Ectodermal cell (in vitro differentiated cells): Measurements from ENCODE around the gene MT1M. TPM values are rescaled to one million over a fixed set of nuclear protein-coding genes. Genes with fewer than 3 reads are reported as not detected.
"Not testable (repeated sequence)": the region's sequence is repeated elsewhere in the genome, so short reads cannot be mapped to it uniquely, and the experiment has no call there.

Experiments
- H3K27ac ChIP-seq: 2 replicates; pipeline ENCODE4 v1.7.0; 2013; ENCODE audit warnings: mild to moderate bottlenecking, low read depth, low read length; ENCODE audit not compliant: insufficient read depth, poor library complexity, severe bottlenecking
- H3K27me3 ChIP-seq: 2 replicates; pipeline ENCODE4 v1.7.0; 2013; ENCODE audit warnings: mild to moderate bottlenecking, low read length; ENCODE audit not compliant: insufficient read depth, control insufficient read depth, poor library complexity, severe bottlenecking
- H3K36me3 ChIP-seq: one replicate; pipeline ENCODE4 v1.7.0; 2013; ENCODE audit warnings: low read length; ENCODE audit not compliant: control insufficient read depth, insufficient read depth
- H3K4me1 ChIP-seq: one replicate; pipeline ENCODE4 v1.7.0; 2013; ENCODE audit warnings: low read length; ENCODE audit not compliant: control insufficient read depth, insufficient read depth
- H3K4me3 ChIP-seq: 2 replicates; pipeline ENCODE4 v1.7.0; 2013; ENCODE audit warnings: low read depth, low read length, control low read depth; ENCODE audit not compliant: insufficient read depth
- H3K9me3 ChIP-seq: 2 replicates; pipeline ENCODE4 v1.7.0; 2013; ENCODE audit warnings: mild to moderate bottlenecking, low read length, moderate library complexity; ENCODE audit not compliant: control insufficient read depth
- WGBS, 2 experiments: methylation state at CpG; one replicate each; pipeline ENCODE4 v1.1.7; 2013; ENCODE audit warnings: missing lambda C conversion rate in 2 of 2; 5-methylcytosine and 5-hydroxymethylcytosine counted together
- polyA plus RNA-seq, 4 experiments: library from polyadenylated mRNA; stranded (reverse); fragments of 50-300 nt; gene quantifications; one replicate each; pipeline ENCODE4 v1.2.3, GENCODE V29; 2013

MT1M gene
- 0.89 TPM for polyA plus RNA-seq (2013, experiment 1 of 4)
- polyA plus RNA-seq (2013, experiment 2 of 4): not detected
- polyA plus RNA-seq (2013, experiment 3 of 4): not detected
- polyA plus RNA-seq (2013, experiment 4 of 4): 1.4 TPM

- Histone ChIP-seq H3K36me3 (no peaks in the 10 kb centered on the region), H3K4me3 (peak within 1 kb of the TSS; percentile 10), H3K27me3 (peaks cover 96% of the 10 kb centered on the region), H3K27ac (no peak within 1 kb of the TSS), H3K4me1 (no peaks in the 10 kb centered on the region), H3K9me3 (no peaks in the 10 kb centered on the region)
- WGBS, 2 experiments: 1% methylated on average over 61 of the region's 61 CpGs
Observed at GRCh38 chr16:56632156-56632847, at the start of gene MT1M. Gene MT1M (plus strand): TSS chr16:56632659. CDS start chr16:56632732, 73 bp downstream.

- peaks cover 22% of the 10 kb centered on the region for H3K27me3 ChIP-seq
- 96 to 100% methylated on average over 2 of the region's 2 CpGs for WGBS, 2 experiments
- H3K27ac ChIP-seq, H3K4me3 ChIP-seq, H3K36me3 ChIP-seq, H3K4me1 ChIP-seq, H3K9me3 ChIP-seq: not testable (repeated sequence)
Observed at GRCh38 chr16:56582911-56583310, 49.5 kb upstream of the MT1M start.

GRCh38 chr16:56583351-56584168 is 48.9 kb upstream of the MT1M start:
- Histone ChIP-seq H3K9me3 (no peaks in the 10 kb centered on the region), H3K4me1 (no peaks in the 10 kb centered on the region), H3K27ac (no peak overlapping the region), H3K4me3 (no peak overlapping the region), H3K36me3 (no peaks in the 10 kb centered on the region), H3K27me3 (peaks cover 29% of the 10 kb centered on the region)
- WGBS, 2 experiments: 83 to 87% methylated on average over 11 of the region's 11 CpGs

- H3K27ac ChIP-seq: no peak overlapping the region
- 89% methylated on average over 11 of the region's 11 CpGs for WGBS, 2 experiments
- no peaks in the 10 kb centered on the region for H3K9me3 ChIP-seq
Observed at GRCh38 chr16:56584276-56584675, 48.2 kb upstream of the MT1M start.

GRCh38 chr16:56588781-56589140 is 43.7 kb upstream of the MT1M start:
- 49 to 56% methylated on average over 9 of the region's 9 CpGs for WGBS, 2 experiments
- Histone ChIP-seq H3K27me3 (peaks cover 68% of the 10 kb centered on the region), H3K36me3 (no peaks in the 10 kb centered on the region), H3K4me1 (peaks cover 4% of the 10 kb centered on the region), H3K27ac (no peak overlapping the region), H3K9me3 (no peaks in the 10 kb centered on the region), H3K4me3 (peak overlapping the region; percentile 39)

More at GRCh38 chr16:56584276-56584675, 48.2 kb upstream of the MT1M start:
- no peaks in the 10 kb centered on the region for H3K4me1 ChIP-seq
- no peaks in the 10 kb centered on the region for H3K36me3 ChIP-seq
- peaks cover 36% of the 10 kb centered on the region for H3K27me3 ChIP-seq
- no peak overlapping the region for H3K4me3 ChIP-seq

- Histone ChIP-seq H3K9me3 (no peaks in the 10 kb centered on the region), H3K27ac (no peak within 1 kb of the TSS), H3K4me3 (peak within 1 kb of the TSS; percentile 39), H3K27me3 (peaks cover 68% of the 10 kb centered on the region), H3K4me1 (peaks cover 4% of the 10 kb centered on the region), H3K36me3 (no peaks in the 10 kb centered on the region)
- 7% methylated on average over 87 of the region's 87 CpGs for WGBS, 2 experiments
Observed at GRCh38 chr16:56589141-56590039, 43.1 kb upstream of the MT1M start, which contains the start of gene MT3. Gene MT3 (plus strand): TSS chr16:56589528. CDS start chr16:56589591, 63 bp downstream.

GRCh38 chr16:56591377-56592060 is 40.9 kb upstream of the MT1M start:
- 83% methylated on average over 4 of the region's 4 CpGs for WGBS, 2 experiments
- no peak overlapping the region for H3K27ac ChIP-seq

GRCh38 chr16:56593573-56594291 is 38.7 kb upstream of the MT1M start:
- Histone ChIP-seq H3K4me1 (peaks cover 4% of the 10 kb centered on the region), H3K36me3 (no peaks in the 10 kb centered on the region), H3K9me3 (no peaks in the 10 kb centered on the region), H3K27ac (no peak overlapping the region), H3K27me3 (peaks cover 37% of the 10 kb centered on the region), H3K4me3 (no peak overlapping the region)
- 54 to 67% methylated on average over 4 to 6 of the region's 6 CpGs for WGBS, 2 experiments

More at GRCh38 chr16:56591377-56592060, 40.9 kb upstream of the MT1M start:
- Histone ChIP-seq H3K4me1 (peaks cover 4% of the 10 kb centered on the region), H3K4me3 (no peak overlapping the region), H3K9me3 (no peaks in the 10 kb centered on the region), H3K36me3 (no peaks in the 10 kb centered on the region), H3K27me3 (peaks cover 59% of the 10 kb centered on the region)

- Histone ChIP-seq H3K36me3 (no peaks in the 10 kb centered on the region), H3K4me1 (peaks cover 4% of the 10 kb centered on the region), H3K9me3 (no peaks in the 10 kb centered on the region), H3K27ac (no peak overlapping the region), H3K4me3 (no peak overlapping the region), H3K27me3 (peaks cover 32% of the 10 kb centered on the region)
- 94 to 100% methylated on average over 2 of the region's 5 CpGs for WGBS, 2 experiments
Observed at GRCh38 chr16:56594292-56594619, 38.2 kb upstream of the MT1M start.
